ENCODE measurements around the gene AKT2.

AKT2 gene

GRCh38 chr19:40271706-40272105, 13.4 kb downstream of the AKT2 start:
- no peak for DNase-seq

- DNase-seq, result no peak
These were observed 14.6 kb downstream of the AKT2 start for GRCh38 chr19:40270362-40271089.

- DNase-seq, result no peak
These were observed 15.8 kb downstream of the AKT2 start for GRCh38 chr19:40269216-40269940.

- no peak for DNase-seq
These were observed 17.5 kb downstream of the AKT2 start for GRCh38 chr19:40267601-40267997.

GRCh38 chr19:40266912-40267600, 18.1 kb downstream of the AKT2 start:
- no peak for DNase-seq

- DNase-seq, result no peak
These were observed 19.0 kb downstream of the AKT2 start for GRCh38 chr19:40266119-40266518.

GRCh38 chr19:40265763-40266099, 19.4 kb downstream of the AKT2 start:
- no peak for DNase-seq

GRCh38 chr19:40265055-40265762, 19.9 kb downstream of the AKT2 start:
- no peak for DNase-seq

- DNase-seq, result no peak
These were observed 20.7 kb downstream of the AKT2 start for GRCh38 chr19:40264314-40265054.

- DNase-seq, result no peak
These were observed 21.5 kb downstream of the AKT2 start for GRCh38 chr19:40263440-40264313.

- no peak for DNase-seq
These were observed 22.7 kb downstream of the AKT2 start for GRCh38 chr19:40262422-40262821.

- DNase-seq, result no peak
These were observed 23.5 kb downstream of the AKT2 start for GRCh38 chr19:40261631-40262030.

GRCh38 chr19:40257096-40257517, 28.0 kb downstream of the AKT2 start:
- no peak for DNase-seq

- no peak for DNase-seq
These were observed 28.6 kb downstream of the AKT2 start for GRCh38 chr19:40256512-40256911.

GRCh38 chr19:40255619-40256166, 29.5 kb downstream of the AKT2 start:
- DNase-seq, result no peak

GRCh38 chr19:40254714-40255418, 30.3 kb downstream of the AKT2 start:
- DNase-seq, result no peak

- DNase-seq, result no peak
These were observed 31.5 kb downstream of the AKT2 start for GRCh38 chr19:40253611-40254092.

GRCh38 chr19:40252395-40252794, 32.8 kb downstream of the AKT2 start:
- no peak for DNase-seq

- DNase-seq, result no peak
These were observed 33.2 kb downstream of the AKT2 start for GRCh38 chr19:40251991-40252390.

GRCh38 chr19:40251244-40251643, 33.9 kb downstream of the AKT2 start:
- no peak for DNase-seq
